B cell (primary cell): Measurements from ENCODE around the gene SMPD3. TPM values are rescaled to one million over a fixed set of nuclear protein-coding genes. Genes with fewer than 3 reads are reported as not detected.

ENCODE experiments used
- ATAC-seq: fragments of 200-7000 bp; cut with Tn5 transposase; one replicate; pipeline ENCODE4 v1.10.0; 2021; ENCODE audit warnings: low read depth, mild to moderate bottlenecking, moderate number of reproducible peaks, moderate library complexity
- CTCF ChIA-PET: fragments of 350-600 bp; sonication (Branson Sonifier 250); formaldehyde crosslinking; loops from one replicate; lab custom pipeline; 2021; ENCODE audit warnings: antibody characterized with exemption, inconsistent platforms; lab: Charles Lee
- POLR2A ChIA-PET: fragments of 350-600 bp; sonication (Branson Sonifier 250); formaldehyde crosslinking; loops from one replicate; lab custom pipeline; 2021; ENCODE audit warnings: antibody characterized with exemption; lab: Charles Lee
- DNase-seq: peaks from one replicate; pipeline ENCODE4 v3.0.0; 2013
- H2AFZ ChIP-seq: 2 replicates; pipeline ENCODE4 v1.6.1; 2012; ENCODE audit warnings: mild to moderate bottlenecking, low read depth, low read length; ENCODE audit not compliant: insufficient read depth, poor library complexity, severe bottlenecking
- H3K27ac ChIP-seq, 2 donors: 1 replicate in 1 of 2; 2 replicates in 1 of 2; pipeline ENCODE4 v1.5.1; 2012 to 2013; ENCODE audit warnings: low read length in 2 of 2, mild to moderate bottlenecking in 2 of 2, moderate library complexity in 1 of 2
- H3K27me3 ChIP-seq, 4 experiments: fragments of 200-600 bp in 1 of 4; sonication (generic) in 1 of 4; replicated peaks in 1 of 4; 1 replicate in 2 of 4; 2 replicates in 2 of 4; pipeline versions ENCODE4 v1.6.1 to v1.7.0; 2013 to 2016; ENCODE audit warnings: low read length in 3 of 4, mild to moderate bottlenecking in 2 of 4, mixed read lengths in 1 of 4, moderate library complexity in 1 of 4; ENCODE audit not compliant: insufficient read depth in 4 of 4, control insufficient read depth in 3 of 4; ENCODE audit errors: control extremely low read depth in 1 of 4
- H3K36me3 ChIP-seq, 2 experiments: replicated peaks in 1 of 2; 1 replicate in 1 of 2; 2 replicates in 1 of 2; pipeline versions ENCODE4 v1.6.1 to v1.7.1; 2013; ENCODE audit warnings: low read length in 1 of 2; ENCODE audit not compliant: insufficient read depth in 2 of 2, control insufficient read depth in 1 of 2; ENCODE audit errors: control extremely low read depth in 1 of 2, extremely low read depth in 1 of 2
- H3K4me1 ChIP-seq, 2 donors: fragments of 200-600 bp in 1 of 2; sonication (generic) in 1 of 2; 1 replicate in 1 of 2; 2 replicates in 1 of 2; pipeline versions ENCODE4 v1.5.1 to v1.6.1; 2013 to 2017; ENCODE audit warnings: low read length in 2 of 2; ENCODE audit not compliant: control insufficient read depth in 2 of 2, insufficient read depth in 2 of 2
- H3K4me2 ChIP-seq: replicated peaks from 2 replicates; pipeline ENCODE3; 2012; ENCODE audit warnings: mild to moderate bottlenecking, low read depth, low read length; ENCODE audit not compliant: poor library complexity, severe bottlenecking
- H3K4me3 ChIP-seq, 5 experiments: fragments of 200-600 bp in 1 of 5; sonication (generic) in 1 of 5; 1 replicate in 3 of 5; 2 replicates in 2 of 5; pipeline versions ENCODE4 v1.5.1 to v1.7.0; 2011 to 2016; ENCODE audit warnings: low read length in 4 of 5, mild to moderate bottlenecking in 4 of 5, low read depth in 2 of 5, control low read depth in 1 of 5, moderate library complexity in 1 of 5; ENCODE audit not compliant: insufficient read depth in 1 of 5; ENCODE audit errors: control extremely low read depth in 1 of 5, extremely low read depth in 1 of 5
- H3K79me2 ChIP-seq: fragments of 200-600 bp; sonication (generic); one replicate; pipeline ENCODE4 v1.6.0; 2016; ENCODE audit warnings: low read length; ENCODE audit not compliant: control insufficient read depth, insufficient read depth
- H3K9ac ChIP-seq: fragments of 200-600 bp; sonication (generic); 2 replicates; pipeline ENCODE4 v1.6.1; 2017; ENCODE audit warnings: mild to moderate bottlenecking, low read length, moderate library complexity
- H3K9me3 ChIP-seq, 3 donors: one replicate each; pipeline versions ENCODE4 v1.6.1 to v1.7.1; 2013; ENCODE audit warnings: low read length in 2 of 3; ENCODE audit not compliant: control insufficient read depth in 2 of 3, insufficient read depth in 1 of 3; ENCODE audit errors: control extremely low read depth in 1 of 3
- H4K20me1 ChIP-seq: 2 replicates; pipeline ENCODE4 v1.6.0; 2012; ENCODE audit warnings: mild to moderate bottlenecking, low read length; ENCODE audit not compliant: insufficient read depth, control insufficient read depth, poor library complexity, severe bottlenecking
- H3K27ac Mint-ChIP-seq: one replicate; pipeline ENCODE4 v1.8.0; 2021; ENCODE audit warnings: mixed read lengths
- H3K27me3 Mint-ChIP-seq: one replicate; pipeline ENCODE4 v1.8.0; 2021; ENCODE audit warnings: mixed read lengths
- H3K4me1 Mint-ChIP-seq: one replicate; pipeline ENCODE4 v1.8.0; 2021; ENCODE audit warnings: mixed read lengths
- H3K4me3 Mint-ChIP-seq: one replicate; pipeline ENCODE4 v1.8.0; 2021; ENCODE audit warnings: mixed read lengths
- H3K9me3 Mint-ChIP-seq: one replicate; pipeline ENCODE4 v1.8.0; 2022; ENCODE audit warnings: mixed read lengths; ENCODE audit not compliant: insufficient read depth
- EZH2 ChIP-seq: IDR thresholded peaks from 2 replicates; pipeline ENCODE4 v1.6.1; 2012; ENCODE audit warnings: borderline replicate concordance, low read depth, mild to moderate bottlenecking, moderate library complexity, low read length; ENCODE audit not compliant: insufficient read depth, poor library complexity, severe bottlenecking
- WGBS: methylation state at CpG from one replicate; pipeline ENCODE4 v1.1.5; 2013; ENCODE audit warnings: missing lambda C conversion rate; ENCODE audit not compliant: insufficient coverage; 5-methylcytosine and 5-hydroxymethylcytosine counted together
- intact Hi-C: fragments of 100-400 bp; cut with micrococcal nuclease; formaldehyde crosslinking; loops from one replicate; pipeline ENCODE4 v1.10.0; 2022
- polyA plus RNA-seq: library from polyadenylated mRNA; depleted of rRNA; stranded (reverse); fragments of >200 nt; gene quantifications from 2 replicates; pipeline ENCODE4 v1.2.3, GENCODE V29; 2012
- total RNA-seq, 2 donors: library from RNA; stranded (reverse); fragments of 120-200 nt in 1 of 2; gene quantifications; 1 replicate in 1 of 2; 2 replicates in 1 of 2; pipeline versions ENCODE4 v1.2.3 to v1.2.4, GENCODE V29; 2013 to 2022
- TF ChIP-seq, protein P1 (sequence below): fragments of 200-600 bp; IDR thresholded peaks from one replicate; pipeline ENCODE4 v1.8.0; 2022; ENCODE audit warnings: antibody characterized with exemption, mild to moderate bottlenecking

Gene SMPD3
- total and polyA plus RNA-seq, 2 donors (not counting 1 experiment from before 2014, with no cell fraction given), result 1.2 to 2.8 TPM

GRCh38 chr16:68422396-68422960, 25.8 kb downstream of the SMPD3 start:
- H2AFZ ChIP-seq, result no peak overlapping the region
- WGBS, result 8% methylated on average over 2 of the region's 4 CpGs
- no peaks in the 10 kb centered on the region for H4K20me1 ChIP-seq
- TF ChIP-seq, protein P1, sequence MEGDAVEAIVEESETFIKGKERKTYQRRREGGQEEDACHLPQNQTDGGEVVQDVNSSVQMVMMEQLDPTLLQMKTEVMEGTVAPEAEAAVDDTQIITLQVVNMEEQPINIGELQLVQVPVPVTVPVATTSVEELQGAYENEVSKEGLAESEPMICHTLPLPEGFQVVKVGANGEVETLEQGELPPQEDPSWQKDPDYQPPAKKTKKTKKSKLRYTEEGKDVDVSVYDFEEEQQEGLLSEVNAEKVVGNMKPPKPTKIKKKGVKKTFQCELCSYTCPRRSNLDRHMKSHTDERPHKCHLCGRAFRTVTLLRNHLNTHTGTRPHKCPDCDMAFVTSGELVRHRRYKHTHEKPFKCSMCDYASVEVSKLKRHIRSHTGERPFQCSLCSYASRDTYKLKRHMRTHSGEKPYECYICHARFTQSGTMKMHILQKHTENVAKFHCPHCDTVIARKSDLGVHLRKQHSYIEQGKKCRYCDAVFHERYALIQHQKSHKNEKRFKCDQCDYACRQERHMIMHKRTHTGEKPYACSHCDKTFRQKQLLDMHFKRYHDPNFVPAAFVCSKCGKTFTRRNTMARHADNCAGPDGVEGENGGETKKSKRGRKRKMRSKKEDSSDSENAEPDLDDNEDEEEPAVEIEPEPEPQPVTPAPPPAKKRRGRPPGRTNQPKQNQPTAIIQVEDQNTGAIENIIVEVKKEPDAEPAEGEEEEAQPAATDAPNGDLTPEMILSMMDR, result no peak
- TF ChIP-seq EZH2, result no peak
- peaks cover 15 to 17% of the 10 kb centered on the region in 2 donors for H3K4me1 ChIP-seq
- H3K9ac ChIP-seq, result no peak overlapping the region
- H3K79me2 ChIP-seq, result no peaks in the 10 kb centered on the region
- no peak overlapping the region for H3K4me2 ChIP-seq
- no peak overlapping the region for H3K4me3 ChIP-seq
- no peaks in the 10 kb centered on the region for H3K36me3 ChIP-seq
- H3K27ac ChIP-seq, result no peak overlapping the region
- no peak overlapping the region for H3K4me3 Mint-ChIP-seq
- ATAC-seq, result no peak
- no peaks in the 10 kb centered on the region for H3K9me3 Mint-ChIP-seq
- no peak overlapping the region for H3K27ac Mint-ChIP-seq
- intact Hi-C loops, result no loop called here
- H3K4me1 Mint-ChIP-seq, result peaks cover 17% of the 10 kb centered on the region
- no peaks in the 10 kb centered on the region for H3K27me3 ChIP-seq
- H3K27me3 Mint-ChIP-seq, result no peaks in the 10 kb centered on the region
- H3K9me3 ChIP-seq, result no peaks in the 10 kb centered on the region
- CTCF ChIA-PET, result no interaction called here
- no peak for DNase-seq
- POLR2A ChIA-PET, result no interaction called here

DNA sequence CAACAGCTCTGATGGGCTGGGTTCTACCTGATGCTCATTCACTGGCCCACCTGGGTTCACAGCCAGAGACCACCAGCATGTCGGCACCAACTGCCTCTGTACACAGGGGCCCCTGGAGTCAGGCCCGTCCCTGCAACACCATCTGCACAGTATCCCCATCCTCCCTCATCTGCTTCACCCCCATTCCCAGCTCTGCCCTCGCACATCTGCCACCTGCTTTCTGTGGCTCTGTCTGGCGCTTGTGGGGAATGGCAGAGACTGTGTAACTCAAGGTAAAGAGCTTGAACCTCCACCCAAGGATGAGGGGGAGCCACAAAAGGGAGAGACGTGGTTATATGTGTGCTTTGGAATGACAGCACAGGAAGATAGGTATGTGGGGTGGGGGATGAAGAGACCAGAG, 27.2 kb downstream of the SMPD3 start:
- Histone ChIP-seq H2AFZ (no peak overlapping the region), H3K4me3 (no peak overlapping the region), H3K4me1 (peaks cover 24 to 29% of the 10 kb centered on the region in 2 donors), H4K20me1 (no peaks in the 10 kb centered on the region), H3K9ac (no peak overlapping the region), H3K27me3 (no peaks in the 10 kb centered on the region), H3K27ac (no peak overlapping the region), H3K36me3 (no peaks in the 10 kb centered on the region), H3K79me2 (no peaks in the 10 kb centered on the region), H3K4me2 (no peak overlapping the region), H3K9me3 (no peaks in the 10 kb centered on the region)
- no peaks in the 10 kb centered on the region for H3K27me3 Mint-ChIP-seq
- ChIA-PET CTCF (interaction anchor here (1.0 kb wide), 1 partner anchor 24 kb away, joined by 3 read pairs; no protein-coding TSS in a partner anchor), POLR2A (no interaction called here)
- no peaks in the 10 kb centered on the region for H3K9me3 Mint-ChIP-seq
- no peak overlapping the region for H3K4me3 Mint-ChIP-seq
- ATAC-seq, result no peak
- WGBS, result 100% methylated on average over 4 of the region's 5 CpGs
- H3K27ac Mint-ChIP-seq, result no peak overlapping the region
- intact Hi-C loops, result no loop called here
- peaks cover 28% of the 10 kb centered on the region for H3K4me1 Mint-ChIP-seq
- no peak for DNase-seq
- no peak for TF ChIP-seq EZH2
- TF ChIP-seq, protein P1, result no peak
